NCI-H1048 (cell line): ENCODE data around the gene KCTD17.

Experiments used
- DNase-seq: peaks from one replicate; lab custom pipeline; 2025; lab: John Stamatoyannopoulos, UW

Gene KCTD17

GRCh38 chr22:37103656-37104452 is 52.3 kb downstream of the KCTD17 start:
- DNase-seq: no peak

GRCh38 chr22:37105154-37105553 is 53.6 kb downstream of the KCTD17 start:
- DNase-seq: no peak

- no peak for DNase-seq
Measured at GRCh38 chr22:37105990-37106389, 54.4 kb downstream of the KCTD17 start.

- DNase-seq: no peak
Measured at GRCh38 chr22:37107816-37108621, 56.5 kb downstream of the KCTD17 start.

GRCh38 chr22:37109242-37109917 is 57.8 kb downstream of the KCTD17 start, which contains the start of gene TMPRSS6:
TSS of gene TMPRSS6 (minus strand) at chr22:37109713. CDS start at chr22:37103417, 6,296 bp downstream.
- no peak for DNase-seq

- DNase-seq: no peak
Measured at GRCh38 chr22:37111156-37111717, 59.7 kb downstream of the KCTD17 start.

- no peak for DNase-seq
Measured at GRCh38 chr22:37112084-37112728, 60.7 kb downstream of the KCTD17 start.
